SKM-1 (cell line): ENCODE measurements around the gene RNU4-1.
"Not testable (repeated sequence)": the region's sequence is repeated elsewhere in the genome, so short reads cannot be mapped to it uniquely, and the experiment has no call there.

Experiments
- DNase-seq: peaks from one replicate; lab custom pipeline; 2025; ENCODE audit not compliant: unreplicated experiment; lab: John Stamatoyannopoulos, UW

RNU4-1 gene

DNA sequence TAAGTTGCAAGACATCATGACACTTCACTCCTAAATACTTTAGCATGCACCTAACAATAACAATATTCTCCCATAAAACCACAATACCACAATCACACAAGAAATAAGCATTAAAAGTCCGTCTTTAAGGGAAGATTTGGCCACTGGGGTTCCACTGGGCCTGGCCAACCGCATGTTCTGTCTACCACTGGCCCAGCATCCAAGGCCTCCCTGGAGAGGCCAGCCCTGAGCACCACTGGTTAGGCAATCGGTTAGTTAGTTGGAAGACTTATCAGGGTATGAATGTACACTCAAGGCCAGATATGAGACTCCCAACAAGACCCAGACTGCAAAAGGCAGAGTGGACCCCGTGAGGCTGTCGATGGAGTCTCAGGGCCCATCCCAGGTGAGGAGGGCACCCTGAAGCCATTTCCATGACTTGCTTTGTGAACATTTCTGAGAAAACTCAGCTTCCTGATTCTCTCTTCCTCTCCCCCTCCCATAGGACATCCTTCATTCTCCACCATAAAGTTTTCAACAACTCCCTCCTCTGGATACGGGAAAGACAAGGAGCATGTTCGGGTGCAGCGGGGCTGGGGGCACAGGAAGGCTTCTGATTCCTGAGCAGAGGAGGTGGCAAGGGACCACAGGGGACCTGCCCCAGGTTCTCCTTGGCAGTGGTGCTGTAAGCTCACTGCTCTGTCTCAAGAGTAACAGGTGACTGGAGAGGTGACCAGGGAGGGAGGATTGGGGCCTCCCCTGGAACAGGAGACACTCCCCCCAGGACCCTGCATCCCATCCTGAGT, 33.4 kb downstream of the RNU4-1 start:
- DNase-seq = no peak

GRCh38 chr12:120258323-120258896, 34.6 kb downstream of the RNU4-1 start:
- no peak for DNase-seq

DNA sequence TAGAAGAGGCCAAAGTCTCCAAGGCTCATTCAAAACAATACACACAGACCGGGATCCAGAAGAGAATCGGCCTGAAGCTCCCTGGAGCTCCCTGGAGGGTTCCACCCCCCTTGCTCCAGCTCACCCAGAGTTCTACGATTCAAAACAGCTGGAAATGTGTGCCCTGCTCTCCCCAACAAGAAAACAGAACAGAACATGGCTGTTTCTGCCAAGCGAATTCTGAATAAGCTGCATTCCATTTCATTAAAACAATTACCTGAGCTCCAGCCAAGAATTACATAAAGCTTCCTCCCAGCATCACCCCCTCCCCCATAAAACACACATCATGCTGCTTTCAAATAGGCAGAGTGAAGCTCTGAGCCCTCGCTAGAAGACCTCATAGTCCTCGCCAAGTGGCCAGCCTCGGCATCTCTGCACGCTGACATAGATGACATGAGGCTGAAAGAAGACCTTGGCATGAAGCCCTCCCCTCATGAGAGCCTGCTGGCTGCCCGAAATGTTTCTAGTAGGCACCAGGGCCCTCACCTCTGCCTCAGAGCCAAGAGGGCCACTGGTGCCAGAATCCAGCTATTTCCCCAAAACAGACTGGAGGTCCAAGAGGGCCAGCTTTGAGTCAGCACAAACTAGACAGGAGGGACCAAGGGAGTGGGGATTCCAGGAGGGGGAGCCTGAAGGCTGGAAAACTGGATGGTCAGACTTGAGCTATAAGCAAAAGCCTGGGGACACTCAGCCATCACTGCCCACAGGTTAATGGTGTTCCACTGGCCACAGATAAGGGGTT, 35.8 kb downstream of the RNU4-1 start:
- no peak for DNase-seq

GRCh38 chr12:120254809-120255208, 38.2 kb downstream of the RNU4-1 start:
- no peak for DNase-seq

DNA sequence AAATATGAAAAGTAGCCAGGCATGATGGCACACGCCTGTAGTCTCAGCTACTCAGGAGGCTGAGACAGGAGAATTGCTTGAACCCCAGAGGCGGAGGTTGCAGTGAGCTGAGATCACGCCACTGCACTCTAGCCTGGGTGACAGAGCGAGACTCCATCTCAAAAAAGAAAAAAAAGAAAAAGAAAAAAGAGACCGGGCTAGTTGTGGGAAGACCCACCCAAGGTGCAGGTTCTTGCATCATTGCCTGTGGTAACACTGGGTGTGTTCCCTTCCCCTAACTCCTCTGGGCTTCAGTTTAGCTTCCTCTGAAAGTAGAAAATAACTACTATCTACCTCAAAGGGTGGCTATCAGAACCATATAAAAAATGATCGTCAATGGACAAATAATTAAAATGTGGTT, 39.7 kb downstream of the RNU4-1 start:
- DNase-seq = not testable (repeated sequence)

DNA sequence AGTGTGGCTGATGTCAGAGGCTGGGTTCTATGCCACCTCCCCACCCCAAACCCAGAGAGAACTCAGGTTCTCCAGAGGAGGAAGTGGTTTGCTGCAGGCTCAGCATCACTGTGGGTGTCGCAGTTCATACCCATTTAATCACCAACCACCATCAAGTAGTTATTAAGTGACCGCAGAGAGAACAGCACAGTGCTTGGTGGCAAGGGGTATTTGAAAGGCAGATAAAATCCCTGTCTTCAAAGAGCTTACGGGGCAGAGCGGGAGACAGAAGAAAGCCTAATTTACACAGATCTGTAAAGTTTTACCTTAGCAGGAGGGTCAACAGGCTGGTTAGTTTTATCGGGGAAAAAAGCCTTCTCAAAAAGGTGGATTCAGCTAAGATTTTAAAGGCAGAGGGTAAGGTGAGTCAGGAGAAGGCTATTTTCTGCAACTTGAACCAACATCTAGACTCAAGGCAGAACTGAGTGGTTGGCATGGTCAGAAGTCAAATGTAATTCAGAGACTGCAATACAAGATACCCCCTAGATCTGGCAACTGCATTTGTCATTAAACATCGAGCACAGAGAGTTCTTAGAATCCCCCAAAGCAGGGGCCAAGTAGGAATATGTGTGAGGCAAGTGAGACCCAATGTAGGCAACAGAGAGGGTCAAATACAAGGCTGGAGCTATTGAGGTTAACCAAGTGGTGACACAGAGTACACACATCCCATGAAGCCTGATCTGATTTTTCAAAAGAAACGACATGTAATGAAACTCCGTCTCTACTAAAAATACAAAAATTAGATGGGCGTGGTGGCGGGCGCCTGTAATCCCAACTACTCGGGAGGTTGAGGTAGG, 40.7 kb downstream of the RNU4-1 start:
- no peak for DNase-seq

- DNase-seq = not testable (repeated sequence)
Observed at GRCh38 chr12:120251364-120252070, 41.5 kb downstream of the RNU4-1 start.

GRCh38 chr12:120249875-120250795, 42.9 kb downstream of the RNU4-1 start:
- DNase-seq = no peak

DNA sequence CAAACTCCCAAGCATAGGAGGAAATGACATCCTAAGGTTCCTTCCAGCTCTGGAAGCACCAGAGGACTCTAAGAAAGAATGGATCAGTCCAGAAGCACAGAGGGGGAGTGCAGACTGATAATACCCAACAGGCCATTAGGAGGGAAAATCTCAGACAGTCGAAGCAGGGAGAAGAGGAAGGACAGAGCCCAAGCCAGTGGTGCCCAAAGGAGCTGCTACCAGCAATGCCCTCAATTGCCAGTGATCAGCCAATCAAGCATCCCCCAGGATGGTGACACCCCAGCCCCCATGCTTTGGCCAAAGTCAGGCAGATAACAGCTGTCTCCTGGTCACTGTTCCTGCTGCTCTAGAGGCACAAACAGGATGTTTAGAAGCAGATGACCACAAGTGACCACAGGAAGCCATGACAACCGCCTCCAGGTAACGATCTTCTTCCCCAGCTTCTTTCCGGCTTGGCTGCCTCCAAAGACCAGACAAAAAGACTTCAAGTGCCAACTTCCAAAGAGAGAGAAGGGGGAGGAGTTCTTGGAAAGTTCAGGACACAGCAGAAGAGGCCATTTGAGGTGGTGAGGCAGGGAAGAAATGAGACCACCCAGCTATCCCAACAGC, 43.7 kb downstream of the RNU4-1 start:
- no peak for DNase-seq

- no peak for DNase-seq
Observed at GRCh38 chr12:120247621-120248030, 45.4 kb downstream of the RNU4-1 start.

- DNase-seq = no peak
Observed at GRCh38 chr12:120247183-120247582, 45.9 kb downstream of the RNU4-1 start.

DNA sequence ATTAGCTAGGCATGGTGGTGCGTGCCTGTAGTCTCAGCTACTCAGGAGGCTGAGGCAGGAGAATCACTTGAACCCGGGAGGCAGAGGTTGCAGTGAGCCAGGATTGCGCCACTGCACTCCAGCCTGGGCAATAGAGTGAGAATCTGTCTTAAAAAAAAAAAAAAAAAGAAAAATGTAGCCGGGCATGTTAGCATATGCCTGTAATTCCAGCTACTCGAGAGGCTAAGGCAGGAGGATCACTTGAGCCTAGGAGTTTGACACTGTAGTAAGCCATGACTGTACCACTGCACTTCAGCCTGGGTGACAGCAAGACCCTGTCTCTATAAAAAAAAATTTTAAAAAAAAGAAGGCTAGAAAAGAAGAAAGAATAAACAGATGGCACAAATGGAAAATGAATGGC, 46.3 kb downstream of the RNU4-1 start:
- not testable (repeated sequence) for DNase-seq
